D721Med (cell line): ENCODE results near the gene OSR1.
A peak's percentile ranks its signal among the peaks of the same experiment; 100 is the strongest.

Source experiments
- DNase-seq: peaks from one replicate; pipeline ENCODE4 v3.0.0; 2011; ENCODE audit warnings: low spot score; ENCODE audit not compliant: insufficient read length
- FAIRE-seq: peaks from 2 replicates; lab custom pipeline; 2011; peaks lifted over from hg19 to GRCh38; lab: Jason Lieb, UNC
- CTCF ChIP-seq: IDR thresholded peaks from 2 replicates; pipeline ENCODE4 v1.5.1; 2012; ENCODE audit warnings: mild to moderate bottlenecking, control low read depth; ENCODE audit not compliant: insufficient read depth; ENCODE audit errors: missing control alignments

Gene OSR1

GRCh38 chr2:19363474-19363778, 5.0 kb upstream of the OSR1 start:
- DNase-seq (no peak), FAIRE-seq (no peak)
- no peak for TF ChIP-seq CTCF

- DNase-seq (no peak), FAIRE-seq (no peak)
- peak; percentile 67 for TF ChIP-seq CTCF
These were observed 4.5 kb upstream of the OSR1 start for GRCh38 chr2:19362755-19363473.

GRCh38 chr2:19362094-19362754, 3.8 kb upstream of the OSR1 start:
- FAIRE-seq (no peak), DNase-seq (no peak)
- TF ChIP-seq CTCF: no peak

DNA sequence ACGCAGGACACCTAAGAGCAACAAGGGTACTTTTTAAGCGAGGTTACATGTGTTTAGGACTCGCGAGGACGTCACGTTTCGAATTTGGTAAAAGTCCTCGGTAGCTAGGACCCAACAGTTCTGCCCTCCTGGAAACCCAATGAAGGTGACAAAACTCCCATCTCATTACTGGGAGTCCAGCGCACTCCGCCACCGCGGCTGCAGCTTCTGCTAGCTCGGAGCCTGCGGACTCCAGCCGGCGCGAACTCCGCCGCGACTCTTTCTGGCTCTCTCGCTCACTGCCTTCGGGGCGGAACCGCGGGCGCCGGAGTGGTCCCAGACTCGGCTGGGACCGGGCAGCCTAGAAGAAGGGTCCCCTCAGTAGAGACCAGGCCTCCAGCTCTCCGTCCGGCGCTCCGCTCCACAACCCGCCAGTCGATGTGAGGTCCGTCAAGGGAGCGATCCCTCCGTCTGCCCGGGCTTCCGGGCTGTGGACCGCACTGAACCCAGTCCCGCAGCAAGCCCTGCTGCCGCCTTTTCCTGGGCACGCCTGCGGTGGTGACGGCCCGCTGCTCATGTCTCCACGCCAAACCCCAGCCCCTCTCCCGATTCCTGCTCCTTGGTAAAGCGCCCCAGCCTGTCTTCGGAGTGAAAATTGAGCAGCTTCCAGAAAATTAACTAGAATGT, 3.0 kb upstream of the OSR1 start:
- DNase-seq: no peak
- no peak for FAIRE-seq
- TF ChIP-seq CTCF: no peak

DNA sequence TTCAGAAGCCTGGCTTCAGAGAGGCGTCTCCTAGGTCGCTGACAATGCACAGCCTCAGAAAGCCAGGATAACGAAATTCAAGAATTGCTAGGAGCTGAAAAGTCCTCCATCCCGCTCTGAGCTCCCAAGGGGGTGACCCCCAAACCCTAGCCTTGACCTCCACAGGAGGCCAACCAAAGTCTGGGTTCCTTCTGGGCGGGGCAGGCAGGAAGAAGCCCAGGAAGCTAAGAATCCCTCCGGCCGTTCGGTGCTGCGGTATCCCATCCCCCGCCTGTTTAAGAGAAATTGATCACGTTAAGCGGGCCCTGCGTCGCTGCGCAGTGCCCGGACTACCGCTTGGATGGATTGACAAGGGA, 2.5 kb upstream of the OSR1 start:
- no peak for TF ChIP-seq CTCF
- no peak for FAIRE-seq

DNA sequence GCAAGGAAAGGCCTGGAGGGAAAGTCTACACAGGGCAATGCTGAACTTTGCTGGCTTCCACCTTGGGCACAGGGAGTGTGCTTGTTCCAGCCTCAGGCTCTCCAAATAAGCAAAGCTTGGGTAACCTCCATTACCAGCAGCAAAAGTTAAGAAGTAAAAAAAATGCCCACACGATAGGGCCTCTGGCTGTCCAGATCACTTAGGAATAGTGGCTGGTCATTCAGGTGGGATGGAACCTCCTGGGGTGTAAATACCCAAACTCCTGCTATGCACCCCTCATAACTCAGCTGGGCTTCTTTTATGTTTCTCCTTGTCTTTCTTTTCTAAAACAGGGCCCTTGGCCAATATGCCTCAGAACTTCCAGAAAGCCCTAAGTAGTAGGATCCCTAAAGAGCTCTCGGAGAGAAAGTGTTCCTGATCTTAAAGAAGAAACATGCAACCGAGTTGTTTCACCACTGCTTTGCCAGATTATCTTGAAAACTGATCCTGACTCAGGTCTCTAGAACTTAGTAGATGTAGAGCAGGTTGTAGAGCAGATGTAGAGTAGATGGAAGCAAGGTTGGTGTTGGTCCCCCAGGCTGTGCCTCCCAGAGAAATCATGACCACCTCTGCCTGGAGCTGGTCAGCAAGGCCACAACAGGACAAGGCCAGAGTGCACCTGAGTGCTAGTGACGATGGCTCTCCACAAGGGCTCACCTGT, 2.0 kb upstream of the OSR1 start:
- DNase-seq: no peak

More for the DNA sequence above, 2.5 kb upstream of the OSR1 start:
- no peak for DNase-seq

More for the DNA sequence above, 2.0 kb upstream of the OSR1 start:
- TF ChIP-seq CTCF: no peak
- FAIRE-seq: no peak
